ENCODE data around the gene ARL6IP5. TPM values are rescaled to one million over a fixed set of nuclear protein-coding genes. Genes with fewer than 3 reads are reported as not detected.

ARL6IP5 gene
- total RNA-seq, 1 donor: 91.2 TPM

- H3K79me2 ChIP-seq (ENCODE audit: insufficient read depth, low read length): no peaks in the 10 kb centered on the region
- H4K20me1 ChIP-seq (ENCODE audit: insufficient read depth, low read length): no peaks in the 10 kb centered on the region
- H3K36me3 ChIP-seq (ENCODE audit: insufficient read depth, low read length): no peaks in the 10 kb centered on the region
- no peaks in the 10 kb centered on the region for H3K4me1 ChIP-seq (ENCODE audit: insufficient read depth, low read length)
- H3K9me3 ChIP-seq (ENCODE audit: low read depth, low read length): no peaks in the 10 kb centered on the region
- H3K27me3 ChIP-seq (ENCODE audit: insufficient read depth, low read length): peaks cover 12% of the 10 kb centered on the region
- H2AFZ ChIP-seq (ENCODE audit: low read length): no peak overlapping the region
- H3K4me3 ChIP-seq (ENCODE audit: insufficient read depth, low read length): no peak overlapping the region
- TF ChIP-seq CTCF (IDR thresholded peaks at IDR 0.05; ENCODE audit: extremely low read depth, low read depth, low read length): no peak
- no peak for DNase-seq (ENCODE audit: insufficient read length, low spot score, missing footprints)
- H3K27ac ChIP-seq (ENCODE audit: low read depth, low read length): no peak overlapping the region
- H3K4me2 ChIP-seq (ENCODE audit: insufficient read depth, low read length): no peak overlapping the region
Measured at GRCh38 chr3:69129531-69129930, 44.8 kb downstream of the ARL6IP5 start.

GRCh38 chr3:69130689-69131088 lies 46.0 kb downstream of the ARL6IP5 start:
- Histone ChIP-seq H3K36me3 (ENCODE audit: insufficient read depth, low read length) (no peaks in the 10 kb centered on the region), H2AFZ (ENCODE audit: low read length) (no peak overlapping the region), H3K4me2 (ENCODE audit: insufficient read depth, low read length) (no peak overlapping the region), H3K4me3 (ENCODE audit: insufficient read depth, low read length) (no peak overlapping the region), H3K27me3 (ENCODE audit: insufficient read depth, low read length) (peaks cover 12% of the 10 kb centered on the region), H3K79me2 (ENCODE audit: insufficient read depth, low read length) (no peaks in the 10 kb centered on the region), H3K9me3 (ENCODE audit: low read depth, low read length) (no peaks in the 10 kb centered on the region), H3K4me1 (ENCODE audit: insufficient read depth, low read length) (no peaks in the 10 kb centered on the region), H3K27ac (ENCODE audit: low read depth, low read length) (no peak overlapping the region), H4K20me1 (ENCODE audit: insufficient read depth, low read length) (no peaks in the 10 kb centered on the region)
- no peak for DNase-seq (ENCODE audit: insufficient read length, low spot score, missing footprints)
- TF ChIP-seq CTCF (IDR thresholded peaks at IDR 0.05; ENCODE audit: extremely low read depth, low read depth, low read length): no peak

- Histone ChIP-seq H3K4me3 (ENCODE audit: insufficient read depth, low read length) (no peak overlapping the region), H2AFZ (ENCODE audit: low read length) (no peak overlapping the region), H3K36me3 (ENCODE audit: insufficient read depth, low read length) (no peaks in the 10 kb centered on the region), H4K20me1 (ENCODE audit: insufficient read depth, low read length) (no peaks in the 10 kb centered on the region), H3K27ac (ENCODE audit: low read depth, low read length) (no peak overlapping the region), H3K4me1 (ENCODE audit: insufficient read depth, low read length) (no peaks in the 10 kb centered on the region), H3K4me2 (ENCODE audit: insufficient read depth, low read length) (no peak overlapping the region), H3K27me3 (ENCODE audit: insufficient read depth, low read length) (peaks cover 9% of the 10 kb centered on the region), H3K9me3 (ENCODE audit: low read depth, low read length) (no peaks in the 10 kb centered on the region), H3K79me2 (ENCODE audit: insufficient read depth, low read length) (no peaks in the 10 kb centered on the region)
- no peak for TF ChIP-seq CTCF (IDR thresholded peaks at IDR 0.05; ENCODE audit: extremely low read depth, low read depth, low read length)
- no peak for DNase-seq (ENCODE audit: insufficient read length, low spot score, missing footprints)
Measured at GRCh38 chr3:69137005-69137404, 52.3 kb downstream of the ARL6IP5 start.

- Histone ChIP-seq H3K79me2 (ENCODE audit: insufficient read depth, low read length) (no peaks in the 10 kb centered on the region), H4K20me1 (ENCODE audit: insufficient read depth, low read length) (no peaks in the 10 kb centered on the region), H3K4me2 (ENCODE audit: insufficient read depth, low read length) (no peak overlapping the region), H3K27me3 (ENCODE audit: insufficient read depth, low read length) (peaks cover 9% of the 10 kb centered on the region), H3K36me3 (ENCODE audit: insufficient read depth, low read length) (no peaks in the 10 kb centered on the region), H3K27ac (ENCODE audit: low read depth, low read length) (no peak overlapping the region), H3K9me3 (ENCODE audit: low read depth, low read length) (no peaks in the 10 kb centered on the region), H3K4me1 (ENCODE audit: insufficient read depth, low read length) (no peaks in the 10 kb centered on the region), H2AFZ (ENCODE audit: low read length) (no peak overlapping the region), H3K4me3 (ENCODE audit: insufficient read depth, low read length) (no peak overlapping the region)
- DNase-seq (ENCODE audit: insufficient read length, low spot score, missing footprints): no peak
- TF ChIP-seq CTCF (IDR thresholded peaks at IDR 0.05; ENCODE audit: extremely low read depth, low read depth, low read length): no peak
Measured at GRCh38 chr3:69137412-69137811, 52.7 kb downstream of the ARL6IP5 start.
